ENCODE data around the gene ISLR. TPM values are rescaled to one million over a fixed set of nuclear protein-coding genes. Genes with fewer than 3 reads are reported as not detected.

ISLR gene
- total RNA-seq, 1 experiment from 2014 or later: 0.11 TPM

- peak; percentile 27; the same call in 1 of the 3 replicates for TF ChIP-seq CTCF (conservative IDR thresholded peaks at IDR 0.05)
- H2BK5ac ChIP-seq (ENCODE audit: insufficient read length, low read length): no peak overlapping the region
- Mint-ChIP-seq H3K4me1 (peaks cover 69 to 74% of the 10 kb centered on the region in 2 experiments), H3K27ac (peak overlapping the region; percentile 49 to 83 (median 81); a peak in 3 of 7 replicates), H3K9me3 (no peaks in the 10 kb centered on the region), H3K27me3 (ENCODE audit: low read depth) (peaks cover 48% of the 10 kb centered on the region), H3K36me3 (ENCODE audit: insufficient read depth in 1 of 3, low read depth in 3 of 3) (peaks cover 11 to 20% (median 13%) of the 10 kb centered on the region in 3 experiments), H3K4me3 (peak overlapping the region; percentile 40 to 73; a peak in 4 of 5 replicates)
- no peak overlapping the region for H3K27ac ChIP-seq (ENCODE audit: insufficient read length, low read depth, low read length)
- H4K8ac ChIP-seq (replicated peaks; ENCODE audit: insufficient read length, low read depth, low read length): no peak overlapping the region
- no peak overlapping the region for H2BK12ac ChIP-seq (ENCODE audit: insufficient read length, low read depth, low read length)
- H3K18ac ChIP-seq (ENCODE audit: insufficient read length, low read depth, low read length): no peak overlapping the region
- peaks cover 6% of the 10 kb centered on the region for H3K23me2 ChIP-seq (ENCODE audit: insufficient read length, low read depth, low read length, poor library complexity, severe bottlenecking)
- no peaks in the 10 kb centered on the region for H3K79me2 ChIP-seq (ENCODE audit: insufficient read depth, low read length)
- no peaks in the 10 kb centered on the region for H4K20me1 ChIP-seq (ENCODE audit: control insufficient read depth, insufficient read depth, insufficient read length)
- no CpG with 5 or more reads among the region's 5 CpGs for WGBS (ENCODE audit: extremely low coverage, insufficient read length, low lambda C conversion rate)
- no peak overlapping the region for H3K14ac ChIP-seq (ENCODE audit: insufficient read depth, low read length)
- H3K9me3 ChIP-seq (ENCODE audit: control insufficient read depth, low read depth, low read length): no peaks in the 10 kb centered on the region
- DNase-seq: peak; percentile 50
- H3K56ac ChIP-seq (ENCODE audit: insufficient read length, low read depth, low read length): no peak overlapping the region
- no peak overlapping the region for H2BK15ac ChIP-seq (ENCODE audit: low read depth, low read length)
- no peak overlapping the region for H2AK5ac ChIP-seq (ENCODE audit: insufficient read length, low read length)
- no peak overlapping the region for H2BK20ac ChIP-seq (ENCODE audit: low read depth, low read length, poor library complexity, severe bottlenecking)
- no peak overlapping the region for H3T11ph ChIP-seq (ENCODE audit: low read length)
- H2BK120ac ChIP-seq (ENCODE audit: low read depth, low read length, poor library complexity, severe bottlenecking): no peak overlapping the region
- peak overlapping the region; percentile 12 for H3K4me2 ChIP-seq (ENCODE audit: insufficient read depth, insufficient read length, low read length)
- no peak overlapping the region for H3K9ac ChIP-seq (ENCODE audit: extremely low read depth, insufficient read length, low read length)
- no peaks in the 10 kb centered on the region for H3K79me1 ChIP-seq (ENCODE audit: insufficient read depth, low read depth, low read length, poor library complexity, severe bottlenecking)
- no peak overlapping the region for H3K23ac ChIP-seq (ENCODE audit: insufficient read length, low read depth, low read length)
- no peak overlapping the region for H2AFZ ChIP-seq (ENCODE audit: low read length)
- H3K4ac ChIP-seq (ENCODE audit: low read depth, low read length): no peak overlapping the region
- H4K5ac ChIP-seq (ENCODE audit: insufficient read length, low read depth, low read length): no peak overlapping the region
- H3K27me3 ChIP-seq (ENCODE audit: insufficient read depth, low read length): no peaks in the 10 kb centered on the region
- H3K4me1 ChIP-seq (ENCODE audit: insufficient read depth, low read length): peaks cover 15% of the 10 kb centered on the region; the same call in 1 of the 2 replicates
- H4K91ac ChIP-seq (ENCODE audit: insufficient read length, low read depth, low read length): no peak overlapping the region
These were observed 36.0 kb downstream of the ISLR start for GRCh38 chr15:74209560-74209958.

All from H9 (cell line).